K562 (cell line): ENCODE measurements around the gene IL27RA. TPM values are rescaled to one million over a fixed set of nuclear protein-coding genes. Genes with fewer than 3 reads are reported as not detected.

ENCODE experiments used
- ATF4 ChIP-seq: fragments of 450-650 bp; formaldehyde crosslinking; IDR thresholded peaks from 2 replicates; pipeline ENCODE4 v1.4.0; 2022; ENCODE audit warnings: mild to moderate bottlenecking, moderate library complexity
- E2F3 ChIP-seq: fragments of 250-450 bp; sonication (Bioruptor Pico); IDR thresholded peaks from 2 replicates; pipeline ENCODE4 v1.4.0; 2020; ENCODE audit warnings: mild to moderate bottlenecking
- LARP7 ChIP-seq: fragments of 450-650 bp; IDR thresholded peaks from 2 replicates; pipeline ENCODE4 v1.6.1; 2016
- MCM3 ChIP-seq: fragments of 450-650 bp; IDR thresholded peaks from 2 replicates; pipeline ENCODE4 v1.6.1; 2016
- NFIX ChIP-seq: fragments of 250-450 bp; sonication (Bioruptor Pico); IDR thresholded peaks from 2 replicates; pipeline ENCODE4 v1.4.0; 2020; ENCODE audit warnings: low read depth, mild to moderate bottlenecking, moderate library complexity
- NFRKB ChIP-seq: fragments of 450-650 bp; IDR thresholded peaks from 2 replicates; pipeline ENCODE4 v1.6.1; 2016; ENCODE audit warnings: low read depth
- PHF20 ChIP-seq: fragments of 450-650 bp; IDR thresholded peaks from 2 replicates; pipeline ENCODE4 v1.6.1; 2018; ENCODE audit not compliant: partially characterized antibody
- RFX1 ChIP-seq: fragments of 450-650 bp; IDR thresholded peaks from 2 replicates; pipeline ENCODE4 v1.6.1; 2016; ENCODE audit warnings: mild to moderate bottlenecking, moderate library complexity
- ZKSCAN3 ChIP-seq: fragments of 250-450 bp; sonication (Bioruptor Pico); IDR thresholded peaks from 2 replicates; pipeline ENCODE4 v1.4.0; 2020
- ZNF197 ChIP-seq: fragments of 200-800 bp; sonication (Bioruptor generic); IDR thresholded peaks from 2 replicates; pipeline ENCODE4 v1.6.1; 2016; ENCODE audit warnings: low read depth, missing genetic modification characterization, missing compliant biosample characterization
- ZNF232 ChIP-seq: sonication (generic); formaldehyde crosslinking; IDR thresholded peaks from 2 replicates; pipeline ENCODE4 v1.8.0; 2022; ENCODE audit warnings: mild to moderate bottlenecking, missing genetic modification reagents
- ZNF311 ChIP-seq: fragments of 250-450 bp; sonication (Bioruptor Pico); IDR thresholded peaks from 2 replicates; pipeline ENCODE4 v1.4.0; 2020; ENCODE audit warnings: mild to moderate bottlenecking, moderate library complexity
- ZNF586 ChIP-seq: fragments of 450-650 bp; formaldehyde crosslinking; conservative IDR thresholded peaks from 2 replicates; pipeline ENCODE4 v1.4.0; 2020; ENCODE audit warnings: mild to moderate bottlenecking, moderate library complexity
- polyA plus RNA-seq, 8 experiments: library from polyadenylated mRNA; depleted of rRNA in 4 of 8; stranded (reverse) in 5 of 8; unstranded in 3 of 8; fragments of >200 nt; fragmentation: Nextera tagmentation in 2 of 8; fragmentation: Illumina TruSeq in 1 of 8; extraction: Ambion mirVana in 2 of 8; extraction: Trizol in 1 of 8; gene quantifications; 2 replicates each; pipeline versions ENCODE4 v1.2.1 to v1.2.3, GENCODE V29; 2011 to 2014; ENCODE audit warnings: inconsistent platforms in 1 of 8, missing spikeins in 1 of 8
- total RNA-seq, 7 experiments: library from RNA; depleted of rRNA in 6 of 7; stranded (reverse); fragments of >200 nt in 6 of 7; fragmentation: Illumina TruSeq in 2 of 7; extraction: Trizol in 2 of 7; gene quantifications; 2 replicates each; pipeline versions ENCODE4 v1.2.1 to v1.2.3, GENCODE V29; 2011 to 2021; ENCODE audit warnings: low replicate concordance in 1 of 7
- TF ChIP-seq, protein P1 (sequence below): IDR thresholded peaks from 3 replicates; pipeline ENCODE4 v1.6.1; 2011; ENCODE audit warnings: borderline replicate concordance, mild to moderate bottlenecking; ENCODE audit not compliant: insufficient read length, insufficient read depth
- TF ChIP-seq, protein P2 (sequence below), 2 experiments: fragments of 450-650 bp; IDR thresholded peaks; 2 replicates each; pipeline ENCODE4 v1.6.1; 2016; ENCODE audit warnings: mild to moderate bottlenecking in 2 of 2, borderline replicate concordance in 1 of 2, low read depth in 1 of 2, moderate library complexity in 1 of 2

Gene IL27RA
- total and polyA plus RNA-seq, 9 of the 15 experiments (the other 6 are each of a cell fraction or from before 2014, with no cell fraction given), result 1.9 to 15.9 (median 12.0) TPM

GRCh38 chr19:14006085-14006765, 25.3 kb upstream of the IL27RA start, which contains the start of gene RFX1 (continued):
- TF ChIP-seq NFRKB (peak; percentile 70; the same call in 1 of the 2 replicates), E2F3 (CRISPR knock-in tag) (peak; percentile 96), ZNF232 (no peak), ZKSCAN3 (CRISPR knock-in tag) (no peak), ZNF311 (no peak), ZNF197 (CRISPR knock-in tag) (no peak), ZNF586 (CRISPR knock-in tag) (no peak), MCM3 (no peak), NFIX (CRISPR knock-in tag) (no peak), ATF4 (CRISPR knock-in tag) (no peak), PHF20 (no peak), RFX1 (peak; percentile 99), LARP7 (no peak)
- TF ChIP-seq, protein P1, sequence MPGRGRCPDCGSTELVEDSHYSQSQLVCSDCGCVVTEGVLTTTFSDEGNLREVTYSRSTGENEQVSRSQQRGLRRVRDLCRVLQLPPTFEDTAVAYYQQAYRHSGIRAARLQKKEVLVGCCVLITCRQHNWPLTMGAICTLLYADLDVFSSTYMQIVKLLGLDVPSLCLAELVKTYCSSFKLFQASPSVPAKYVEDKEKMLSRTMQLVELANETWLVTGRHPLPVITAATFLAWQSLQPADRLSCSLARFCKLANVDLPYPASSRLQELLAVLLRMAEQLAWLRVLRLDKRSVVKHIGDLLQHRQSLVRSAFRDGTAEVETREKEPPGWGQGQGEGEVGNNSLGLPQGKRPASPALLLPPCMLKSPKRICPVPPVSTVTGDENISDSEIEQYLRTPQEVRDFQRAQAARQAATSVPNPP, result no peak
- TF ChIP-seq, protein P2, sequence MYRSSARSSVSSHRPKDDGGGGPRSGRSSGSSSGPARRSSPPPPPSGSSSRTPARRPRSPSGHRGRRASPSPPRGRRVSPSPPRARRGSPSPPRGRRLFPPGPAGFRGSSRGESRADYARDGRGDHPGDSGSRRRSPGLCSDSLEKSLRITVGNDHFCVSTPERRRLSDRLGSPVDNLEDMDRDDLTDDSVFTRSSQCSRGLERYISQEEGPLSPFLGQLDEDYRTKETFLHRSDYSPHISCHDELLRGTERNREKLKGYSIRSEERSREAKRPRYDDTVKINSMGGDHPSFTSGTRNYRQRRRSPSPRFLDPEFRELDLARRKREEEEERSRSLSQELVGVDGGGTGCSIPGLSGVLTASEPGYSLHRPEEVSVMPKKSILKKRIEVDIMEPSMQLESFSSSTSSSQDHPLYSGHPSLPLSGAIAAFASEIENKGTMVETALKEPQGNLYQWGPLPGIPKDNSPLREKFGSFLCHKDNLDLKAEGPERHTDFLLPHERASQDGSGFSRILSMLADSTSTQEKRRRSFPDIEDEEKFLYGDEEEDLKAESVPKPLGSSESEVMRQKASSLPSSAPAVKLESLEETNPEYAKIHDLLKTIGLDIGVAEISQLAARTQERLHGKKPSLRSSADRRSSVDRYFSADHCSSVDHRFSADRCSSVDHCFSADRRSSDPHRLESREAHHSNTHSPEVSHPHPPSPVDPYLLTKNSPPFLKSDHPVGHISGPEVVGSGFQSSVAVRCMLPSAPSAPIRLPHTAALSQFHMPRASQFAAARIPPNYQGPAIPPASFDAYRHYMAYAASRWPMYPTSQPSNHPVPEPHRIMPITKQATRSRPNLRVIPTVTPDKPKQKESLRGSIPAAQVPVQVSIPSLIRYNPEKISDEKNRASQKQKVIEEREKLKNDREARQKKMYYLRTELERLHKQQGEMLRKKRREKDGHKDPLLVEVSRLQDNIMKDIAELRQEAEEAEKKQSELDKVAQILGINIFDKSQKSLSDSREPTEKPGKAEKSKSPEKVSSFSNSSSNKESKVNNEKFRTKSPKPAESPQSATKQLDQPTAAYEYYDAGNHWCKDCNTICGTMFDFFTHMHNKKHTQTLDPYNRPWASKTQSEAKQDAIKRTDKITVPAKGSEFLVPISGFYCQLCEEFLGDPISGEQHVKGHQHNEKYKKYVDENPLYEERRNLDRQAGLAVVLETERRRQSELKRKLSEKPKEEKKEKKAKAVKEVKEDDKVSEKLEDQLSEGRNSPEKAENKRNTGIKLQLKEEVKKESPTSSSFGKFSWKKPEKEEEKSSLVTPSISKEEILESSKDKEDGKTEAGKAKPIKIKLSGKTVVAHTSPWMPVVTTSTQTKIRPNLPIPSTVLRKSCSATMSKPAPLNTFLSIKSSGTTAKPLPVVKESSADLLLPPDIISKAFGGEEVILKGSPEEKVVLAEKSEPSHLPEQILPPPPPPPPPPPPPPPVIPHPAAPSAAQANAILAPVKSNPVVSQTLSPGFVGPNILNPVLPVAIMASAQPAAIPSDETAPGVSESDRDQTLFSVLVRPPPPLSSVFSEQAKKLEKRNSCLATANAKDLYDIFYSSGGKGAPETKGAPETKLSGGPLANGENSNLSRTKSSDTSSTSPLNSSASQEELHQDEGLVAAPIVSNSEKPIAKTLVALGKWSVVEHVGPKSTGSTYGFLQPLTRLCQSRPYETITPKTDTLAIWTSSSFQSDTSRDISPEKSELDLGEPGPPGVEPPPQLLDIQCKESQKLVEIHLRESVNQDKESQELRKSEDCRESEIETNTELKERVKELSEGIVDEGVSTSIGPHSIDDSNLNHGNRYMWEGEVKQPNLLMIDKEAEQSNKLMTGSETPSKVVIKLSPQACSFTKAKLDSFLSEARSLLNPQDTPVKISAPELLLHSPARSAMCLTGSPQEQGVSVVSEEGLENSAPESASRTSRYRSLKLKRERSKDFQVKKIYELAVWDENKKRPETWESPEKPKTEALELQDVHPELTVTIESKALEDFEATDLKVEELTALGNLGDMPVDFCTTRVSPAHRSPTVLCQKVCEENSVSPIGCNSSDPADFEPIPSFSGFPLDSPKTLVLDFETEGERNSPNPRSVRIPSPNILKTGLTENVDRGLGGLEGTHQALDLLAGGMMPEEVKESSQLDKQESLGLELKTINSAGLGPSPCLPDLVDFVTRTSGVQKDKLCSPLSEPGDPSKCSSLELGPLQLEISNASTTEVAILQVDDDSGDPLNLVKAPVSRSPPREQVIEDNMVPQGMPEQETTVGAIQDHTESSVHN (IDR thresholded peaks at IDR 0.05; ENCODE audit: borderline replicate concordance in 1 of 2, low read depth in 1 of 2), result no peak
